Uterus (tissue), 2 donors: Measurements from ENCODE around the gene ATF5.

Experiments used
- POLR2A ChIP-seq, 2 donors: fragments of 450-650 bp; IDR thresholded peaks; one replicate each; pipeline ENCODE4 v1.6.1; 2016; ENCODE audit warnings: antibody characterized with exemption in 2 of 2, mild to moderate bottlenecking in 1 of 2, moderate library complexity in 1 of 2
- TF ChIP-seq, protein P1 (sequence below), 4 experiments: fragments of 200-600 bp in 2 of 4; fragments of 450-650 bp in 2 of 4; sonication (generic) in 2 of 4; IDR thresholded peaks; one replicate each; pipeline ENCODE4 v1.5.1; 2016 to 2019; ENCODE audit warnings: antibody characterized with exemption in 4 of 4, mild to moderate bottlenecking in 2 of 4, moderate library complexity in 1 of 4

- TF ChIP-seq, protein P1, sequence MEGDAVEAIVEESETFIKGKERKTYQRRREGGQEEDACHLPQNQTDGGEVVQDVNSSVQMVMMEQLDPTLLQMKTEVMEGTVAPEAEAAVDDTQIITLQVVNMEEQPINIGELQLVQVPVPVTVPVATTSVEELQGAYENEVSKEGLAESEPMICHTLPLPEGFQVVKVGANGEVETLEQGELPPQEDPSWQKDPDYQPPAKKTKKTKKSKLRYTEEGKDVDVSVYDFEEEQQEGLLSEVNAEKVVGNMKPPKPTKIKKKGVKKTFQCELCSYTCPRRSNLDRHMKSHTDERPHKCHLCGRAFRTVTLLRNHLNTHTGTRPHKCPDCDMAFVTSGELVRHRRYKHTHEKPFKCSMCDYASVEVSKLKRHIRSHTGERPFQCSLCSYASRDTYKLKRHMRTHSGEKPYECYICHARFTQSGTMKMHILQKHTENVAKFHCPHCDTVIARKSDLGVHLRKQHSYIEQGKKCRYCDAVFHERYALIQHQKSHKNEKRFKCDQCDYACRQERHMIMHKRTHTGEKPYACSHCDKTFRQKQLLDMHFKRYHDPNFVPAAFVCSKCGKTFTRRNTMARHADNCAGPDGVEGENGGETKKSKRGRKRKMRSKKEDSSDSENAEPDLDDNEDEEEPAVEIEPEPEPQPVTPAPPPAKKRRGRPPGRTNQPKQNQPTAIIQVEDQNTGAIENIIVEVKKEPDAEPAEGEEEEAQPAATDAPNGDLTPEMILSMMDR (IDR thresholded peaks at IDR 0.05): no peak
- TF ChIP-seq POLR2A (IDR thresholded peaks at IDR 0.05): no peak
Observed at GRCh38 chr19:49981603-49982593, 52.9 kb downstream of the ATF5 start.
